Esophagus muscularis mucosa (tissue), 4 donors: ENCODE measurements around the gene SAP30. TPM values are rescaled to one million over a fixed set of nuclear protein-coding genes. Genes with fewer than 3 reads are reported as not detected.

Experiments used
- DNase-seq: peaks from one replicate; pipeline ENCODE4 v3.0.0-alpha.2; 2017; ENCODE audit errors: extremely low spot score
- H3K27ac ChIP-seq, 4 donors: fragments of 200-600 bp; sonication (generic); replicated peaks in 1 of 4; 1 replicate in 3 of 4; 2 replicates in 1 of 4; pipeline ENCODE4 v1.5.1; 2016 to 2019; ENCODE audit warnings: mild to moderate bottlenecking in 1 of 4
- H3K27me3 ChIP-seq, 4 donors: fragments of 200-600 bp; sonication (generic); one replicate each; pipeline versions ENCODE4 v1.5.1 to v1.6.0; 2016 to 2019
- H3K36me3 ChIP-seq, 4 donors: fragments of 200-600 bp; sonication (generic); one replicate each; pipeline ENCODE4 v1.5.1; 2016 to 2019
- H3K4me1 ChIP-seq, 4 donors: fragments of 200-600 bp; sonication (generic); one replicate each; pipeline ENCODE4 v1.5.1; 2016 to 2019
- H3K4me3 ChIP-seq, 4 donors: fragments of 200-600 bp; sonication (generic); 1 replicate in 2 of 4; 2 replicates in 2 of 4; pipeline ENCODE4 v1.5.1; 2016 to 2019; ENCODE audit warnings: mild to moderate bottlenecking in 4 of 4, moderate library complexity in 1 of 4
- H3K9me3 ChIP-seq, 4 donors: fragments of 200-600 bp; sonication (generic); 1 replicate in 3 of 4; 2 replicates in 1 of 4; pipeline ENCODE4 v1.5.1; 2016 to 2019
- EP300 ChIP-seq: sonication (generic); formaldehyde crosslinking; IDR thresholded peaks from one replicate; pipeline ENCODE4 v1.6.1; 2017; ENCODE audit warnings: antibody characterized with exemption
- POLR2A ChIP-seq: fragments of 450-650 bp; IDR thresholded peaks from one replicate; pipeline ENCODE4 v1.6.1; 2017; ENCODE audit warnings: antibody characterized with exemption, moderate library complexity, mild to moderate bottlenecking, low read depth
- POLR2AphosphoS5 ChIP-seq, 2 donors: sonication (generic); formaldehyde crosslinking; IDR thresholded peaks; one replicate each; pipeline ENCODE4 v1.6.1; 2017; ENCODE audit warnings: antibody characterized with exemption in 2 of 2
- WGBS: methylation state at CpG from one replicate; pipeline ENCODE4 v1.1.5; 2018; 5-methylcytosine and 5-hydroxymethylcytosine counted together
- intact Hi-C: fragments of 100-400 bp; cut with DNase I; formaldehyde crosslinking; loops from one replicate; pipeline ENCODE4 v1.15.1; 2023
- total RNA-seq, 4 donors: library from RNA; depleted of rRNA; stranded (reverse); fragments of >200 nt; gene quantifications; one replicate each; pipeline versions ENCODE4 v1.1.0 to v1.2.1, GENCODE V29; 2016
- TF ChIP-seq, protein P1 (sequence below), 3 experiments: fragments of 200-600 bp in 2 of 3; fragments of 450-650 bp in 1 of 3; sonication (generic) in 2 of 3; IDR thresholded peaks; one replicate each; pipeline ENCODE4 v1.5.1; 2017 to 2019; ENCODE audit warnings: antibody characterized with exemption in 3 of 3, mild to moderate bottlenecking in 2 of 3, moderate library complexity in 1 of 3

The SAP30 gene
- total RNA-seq, 4 donors from 2014 or later = 39.6 to 56.2 (median 43.7) TPM

DNA sequence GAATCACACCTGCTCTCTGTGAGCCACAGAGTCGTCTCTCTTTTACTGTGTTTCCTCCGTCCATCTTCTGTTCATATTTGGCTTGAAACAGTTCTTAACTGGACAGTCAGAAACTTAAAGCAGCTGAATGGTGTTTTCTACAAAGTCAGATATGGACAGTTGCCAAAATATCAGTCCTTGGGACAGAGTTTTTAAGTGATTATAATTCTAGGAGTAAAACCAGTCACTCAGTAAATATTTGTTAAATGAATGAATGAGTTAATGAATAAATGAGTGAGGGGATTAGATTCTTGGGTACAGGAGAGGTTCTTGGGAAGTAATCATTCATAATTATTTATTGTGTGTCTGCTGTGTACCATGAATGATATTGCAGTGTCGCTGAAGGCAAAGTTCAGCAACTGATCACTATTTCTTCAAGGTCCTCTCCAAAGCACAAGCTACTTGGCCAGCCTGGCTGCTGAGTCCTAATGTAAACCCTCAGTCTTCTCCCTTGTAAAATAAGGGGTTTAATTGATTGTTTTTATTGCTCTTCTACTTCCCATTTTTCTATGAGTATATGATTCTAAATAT lies 33.6 kb downstream of the SAP30 start:
- no peak for TF ChIP-seq POLR2A
- TF ChIP-seq EP300 = no peak
- TF ChIP-seq POLR2AphosphoS5 (IDR thresholded peaks at IDR 0.05) = no peak
- TF ChIP-seq, protein P1, sequence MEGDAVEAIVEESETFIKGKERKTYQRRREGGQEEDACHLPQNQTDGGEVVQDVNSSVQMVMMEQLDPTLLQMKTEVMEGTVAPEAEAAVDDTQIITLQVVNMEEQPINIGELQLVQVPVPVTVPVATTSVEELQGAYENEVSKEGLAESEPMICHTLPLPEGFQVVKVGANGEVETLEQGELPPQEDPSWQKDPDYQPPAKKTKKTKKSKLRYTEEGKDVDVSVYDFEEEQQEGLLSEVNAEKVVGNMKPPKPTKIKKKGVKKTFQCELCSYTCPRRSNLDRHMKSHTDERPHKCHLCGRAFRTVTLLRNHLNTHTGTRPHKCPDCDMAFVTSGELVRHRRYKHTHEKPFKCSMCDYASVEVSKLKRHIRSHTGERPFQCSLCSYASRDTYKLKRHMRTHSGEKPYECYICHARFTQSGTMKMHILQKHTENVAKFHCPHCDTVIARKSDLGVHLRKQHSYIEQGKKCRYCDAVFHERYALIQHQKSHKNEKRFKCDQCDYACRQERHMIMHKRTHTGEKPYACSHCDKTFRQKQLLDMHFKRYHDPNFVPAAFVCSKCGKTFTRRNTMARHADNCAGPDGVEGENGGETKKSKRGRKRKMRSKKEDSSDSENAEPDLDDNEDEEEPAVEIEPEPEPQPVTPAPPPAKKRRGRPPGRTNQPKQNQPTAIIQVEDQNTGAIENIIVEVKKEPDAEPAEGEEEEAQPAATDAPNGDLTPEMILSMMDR (IDR thresholded peaks at IDR 0.05) = no peak
- Histone ChIP-seq H3K9me3 (no peaks in the 10 kb centered on the region), H3K27me3 (no peaks in the 10 kb centered on the region), H3K36me3 (peaks cover 0 to 34% (median 8%) of the 10 kb centered on the region in 4 donors), H3K27ac (no peak overlapping the region), H3K4me3 (no peak overlapping the region), H3K4me1 (peaks cover 0 to 6% (median 3%) of the 10 kb centered on the region in 4 donors)
- DNase-seq = no peak
- intact Hi-C loops = no loop called here
- WGBS = 95% methylated on average over 3 of the region's 3 CpGs

DNA sequence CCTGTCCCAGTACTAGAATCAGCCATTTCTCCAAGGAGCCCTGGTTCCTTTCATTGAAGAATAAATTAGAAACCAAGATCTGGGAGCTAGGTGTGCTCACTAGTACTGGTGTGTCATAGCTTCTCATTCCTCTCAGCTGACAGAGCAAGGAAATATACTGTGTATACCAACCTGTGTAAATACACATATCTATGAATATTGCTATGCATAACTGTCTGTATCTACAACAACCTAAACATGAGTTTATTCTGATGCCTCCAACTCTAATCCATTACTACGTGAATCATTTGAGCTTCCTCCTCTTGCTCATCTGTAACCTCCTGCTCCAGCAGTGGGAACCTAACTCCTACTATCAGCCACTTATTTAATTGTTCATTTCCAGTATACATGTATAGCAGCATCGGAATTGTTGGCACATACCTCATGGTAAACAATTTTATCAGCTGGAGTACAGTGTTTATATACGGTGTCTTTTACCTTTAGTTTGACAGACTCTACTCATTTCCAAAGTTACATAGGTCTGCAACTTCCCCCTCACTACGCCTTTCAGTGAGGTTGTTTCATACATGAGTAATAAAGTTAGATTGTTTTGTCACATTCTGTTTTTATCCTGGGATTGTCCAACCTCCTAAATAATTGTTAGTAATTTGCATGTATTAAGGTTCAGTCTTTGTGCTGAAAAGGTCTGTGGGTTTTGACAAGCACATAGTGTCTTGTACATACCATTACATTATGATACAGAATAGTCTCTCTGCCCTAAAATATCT lies 35.3 kb downstream of the SAP30 start:
- no peak for DNase-seq
- TF ChIP-seq POLR2AphosphoS5 (IDR thresholded peaks at IDR 0.05) = no peak
- TF ChIP-seq EP300 = no peak
- TF ChIP-seq, protein P1 (IDR thresholded peaks at IDR 0.05) = no peak
- no peak for TF ChIP-seq POLR2A
- H3K9me3 ChIP-seq = no peaks in the 10 kb centered on the region
- intact Hi-C loops = no loop called here
- H3K4me1 ChIP-seq = peaks cover 0 to 18% (median 5%) of the 10 kb centered on the region in 4 donors
- H3K4me3 ChIP-seq = no peak overlapping the region
- H3K36me3 ChIP-seq = peaks cover 0 to 43% (median 9%) of the 10 kb centered on the region in 4 donors
- no peak overlapping the region for H3K27ac ChIP-seq
- WGBS = 94% methylated on average over 4 of the region's 4 CpGs
- no peaks in the 10 kb centered on the region for H3K27me3 ChIP-seq

DNA sequence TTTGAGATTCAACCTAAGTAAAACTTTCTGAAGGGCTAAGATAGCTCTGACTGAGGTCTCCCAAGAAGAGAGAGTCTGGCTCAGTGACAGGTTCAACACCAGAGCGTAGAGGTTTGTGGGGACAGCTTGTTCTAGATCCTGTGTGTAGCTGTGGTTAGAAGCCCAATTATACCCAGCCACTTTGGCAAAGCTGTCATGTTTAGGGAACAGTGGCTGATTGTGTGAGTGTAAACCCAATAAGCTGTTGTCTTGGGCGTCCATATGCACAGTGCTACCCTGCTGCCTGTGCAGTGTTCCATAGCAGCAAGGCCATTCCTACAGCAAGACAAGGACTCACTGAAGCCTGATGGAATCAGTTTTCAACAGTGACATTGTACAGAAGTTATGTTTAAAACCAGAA lies 39.3 kb downstream of the SAP30 start:
- TF ChIP-seq EP300 (no peak), POLR2AphosphoS5 (IDR thresholded peaks at IDR 0.05) (peak in 1 of 2 donors; percentile 21), POLR2A (no peak)
- intact Hi-C loops = loop anchor here (5.0 to 10.0 kb wide), 2 partner anchors 38 to 395 kb away; partner anchors contain the start of gene SAP30
- H3K4me3 ChIP-seq = no peak overlapping the region
- no peaks in the 10 kb centered on the region for H3K27me3 ChIP-seq
- H3K4me1 ChIP-seq = peaks cover 3 to 30% (median 17%) of the 10 kb centered on the region in 4 donors
- WGBS = 100% methylated on average over 1 of the region's 2 CpGs
- no peaks in the 10 kb centered on the region for H3K9me3 ChIP-seq
- peak overlapping the region in 3 of 4 donors; percentile 3 to 45 (median 23) for H3K27ac ChIP-seq
- no peak for DNase-seq
- H3K36me3 ChIP-seq = peaks cover 0 to 37% (median 7%) of the 10 kb centered on the region in 4 donors

DNA sequence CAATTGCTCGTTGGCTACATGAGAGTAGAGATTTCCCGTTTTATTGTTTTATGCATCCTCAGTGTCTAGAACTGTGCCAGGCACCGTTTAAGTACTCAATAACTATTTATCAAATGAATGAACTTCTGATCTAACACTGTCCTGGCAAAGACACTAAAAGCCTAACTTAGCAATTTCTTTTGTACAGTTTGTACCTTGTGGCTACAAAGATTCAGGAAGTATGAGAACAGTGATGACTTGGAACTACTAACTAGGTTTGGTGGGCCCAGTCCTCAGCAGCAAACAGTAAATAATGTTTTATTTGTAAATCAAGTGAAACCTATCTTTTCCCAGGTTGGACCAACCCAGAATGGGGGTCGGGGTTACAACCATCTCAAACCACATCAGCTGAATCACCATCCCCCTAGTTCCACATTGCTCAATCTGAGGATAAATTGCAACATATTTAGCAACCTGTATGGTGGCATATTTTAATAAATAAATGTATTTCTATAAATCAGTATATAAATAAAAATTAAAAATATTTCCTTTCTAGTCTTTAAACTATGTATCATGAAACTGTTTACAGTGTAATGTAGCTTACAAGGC lies 40.4 kb downstream of the SAP30 start:
- no peak for DNase-seq
- intact Hi-C loops = loop anchor here (5.0 to 10.0 kb wide), 2 partner anchors 39 to 396 kb away; partner anchors contain the start of gene SAP30
- TF ChIP-seq, protein P1 (IDR thresholded peaks at IDR 0.05) = no peak
- no peak for TF ChIP-seq POLR2A
- peaks cover 0 to 26% (median 2%) of the 10 kb centered on the region in 4 donors for H3K36me3 ChIP-seq
- peak overlapping the region in 2 of 4 donors; percentile 23 to 37 for H3K27ac ChIP-seq
- no peaks in the 10 kb centered on the region for H3K27me3 ChIP-seq
- H3K4me1 ChIP-seq = peaks cover 3 to 35% (median 19%) of the 10 kb centered on the region in 4 donors
- 51% methylated on average over 4 of the region's 4 CpGs for WGBS
- H3K4me3 ChIP-seq = no peak overlapping the region
- H3K9me3 ChIP-seq = no peaks in the 10 kb centered on the region

DNA sequence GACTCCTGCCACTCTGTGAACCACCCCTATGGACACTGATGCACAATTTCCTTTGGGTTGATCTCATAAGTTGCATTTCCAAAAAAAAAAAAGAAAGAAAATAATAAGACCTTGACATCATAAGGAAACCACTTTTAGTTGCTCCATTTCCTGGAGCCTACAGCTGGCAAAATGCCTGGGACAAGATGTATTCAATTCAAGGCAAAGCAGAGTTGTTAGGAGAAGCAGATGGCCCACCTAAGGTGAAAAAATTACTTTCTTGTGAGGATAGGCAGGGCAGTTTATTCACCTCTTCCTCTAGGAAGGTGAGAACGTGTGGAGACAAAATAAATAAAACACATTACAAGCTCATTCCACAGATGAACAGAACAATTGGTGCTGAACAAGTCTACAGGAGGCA lies 42.3 kb downstream of the SAP30 start:
- TF ChIP-seq EP300 (no peak), POLR2AphosphoS5 (IDR thresholded peaks at IDR 0.05) (peak in 1 of 2 donors; percentile 22), POLR2A (no peak)
- TF ChIP-seq, protein P1 (IDR thresholded peaks at IDR 0.05) = no peak

More for the DNA sequence above, 42.3 kb downstream of the SAP30 start:
- intact Hi-C loops = loop anchor here (5.0 to 10.0 kb wide), 2 partner anchors 41 to 398 kb away; partner anchors contain the start of gene SAP30
- 63% methylated on average over 1 of the region's 1 CpG for WGBS
- H3K27ac ChIP-seq = peak overlapping the region in 1 of 4 donors; percentile 1
- no peaks in the 10 kb centered on the region for H3K9me3 ChIP-seq
- no peak for DNase-seq
- H3K27me3 ChIP-seq = no peaks in the 10 kb centered on the region
- H3K4me3 ChIP-seq = no peak overlapping the region
- peaks cover 0 to 26% (median 4%) of the 10 kb centered on the region in 4 donors for H3K36me3 ChIP-seq
- peaks cover 3 to 35% (median 21%) of the 10 kb centered on the region in 4 donors for H3K4me1 ChIP-seq
